Nasal cavity respiratory epithelium epithelial cell of viscerocranial mucosa (primary cell): ENCODE measurements around the gene ZNF692. TPM values are rescaled to one million over a fixed set of nuclear protein-coding genes. Genes with fewer than 3 reads are reported as not detected.

ENCODE experiments used
- total RNA-seq: library from RNA; depleted of rRNA; stranded (reverse); fragments of >200 nt; gene quantifications from 2 replicates; pipeline ENCODE4 v1.2.3, GENCODE V29; 2014

The ZNF692 gene
- 13.0 and 21.4 TPM in 2 replicates for total RNA-seq

GRCh38 chr1:248858891-248859889, at the start of gene ZNF692:
Gene ZNF692, minus strand, starts transcription at chr1:248859085. Its CDS starts 776 bp downstream, at chr1:248858309.

DNA sequence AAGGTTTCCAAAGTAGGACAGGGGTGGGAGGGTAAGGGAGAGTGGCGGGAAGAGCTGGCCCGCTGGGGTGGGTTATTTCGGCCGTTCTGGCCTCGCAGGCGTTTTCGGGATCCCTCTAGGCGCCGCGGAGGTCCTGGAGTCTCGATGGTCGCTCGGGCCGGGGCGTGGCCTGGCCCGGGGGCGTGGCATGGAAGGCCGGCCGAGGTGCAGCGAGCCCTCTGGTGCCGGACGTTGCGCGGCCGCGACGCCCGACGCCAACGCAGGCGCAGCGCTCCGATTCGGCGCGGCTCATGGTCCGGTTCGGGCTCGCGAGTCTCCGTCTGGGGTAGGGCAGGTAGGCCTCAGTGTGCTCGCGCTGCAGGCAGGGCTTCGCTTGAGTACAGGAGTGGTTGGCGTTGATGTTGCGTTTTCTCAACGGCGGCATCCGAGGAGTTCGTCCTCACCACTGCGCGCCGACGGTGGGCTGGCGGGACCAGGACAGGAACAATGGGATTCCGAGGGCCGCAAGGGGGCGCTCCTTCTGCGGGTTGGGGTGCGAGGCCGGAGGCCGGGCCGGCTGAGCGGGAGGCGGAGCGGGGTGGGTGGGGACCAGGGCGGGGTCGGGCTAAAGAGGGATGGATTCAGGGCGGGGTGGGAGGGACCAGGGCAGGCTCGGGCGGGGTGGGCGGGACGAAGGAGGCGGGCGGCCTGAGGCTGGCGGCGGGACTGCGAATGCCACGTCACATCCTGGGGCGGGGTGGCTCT, 47.3 kb upstream of the ZNF692 start, which contains the start of gene PGBD2:
TSS of gene PGBD2 (plus strand) at position 227 of the 744 bp plus-strand sequence. CDS start 7,628 bp downstream, outside the sequence.

GRCh38 chr1:248837781-248838356, 21.0 kb downstream of the ZNF692 start, which contains the start of gene ZNF672:
Gene ZNF672, plus strand, starts transcription at chr1:248838224. Its CDS starts 9,051 bp downstream, at chr1:248847275.

GRCh38 chr1:248825909-248826760, 32.8 kb downstream of the ZNF692 start, which contains the start of gene SH3BP5L:
Gene SH3BP5L, minus strand, starts transcription at chr1:248825915. Its CDS starts 980 bp downstream, at chr1:248824935.

Other genes with a start within 250 kb of the ZNF692 start
- not detected in 2 replicates for gene OR2T11, start 224.0 kb downstream of the ZNF692 start, total RNA-seq
- not detected in 2 replicates for gene OR2T35, start 213.8 kb downstream of the ZNF692 start, total RNA-seq
- not detected in 2 replicates for gene OR2T27, start 203.6 kb downstream of the ZNF692 start, total RNA-seq
- gene OR14I1, start 156.3 kb downstream of the ZNF692 start, total RNA-seq: not detected in 2 replicates
- gene LYPD8, start 103.3 kb downstream of the ZNF692 start, total RNA-seq: not detected in 2 replicates
- 20.2 and 27.3 TPM in 2 replicates for gene SH3BP5L, start 33.2 kb downstream of the ZNF692 start, total RNA-seq
- gene ZNF672, start 20.9 kb downstream of the ZNF692 start, total RNA-seq: 24.4 and 27.3 TPM in 2 replicates
- 10.3 and 11.1 TPM in 2 replicates for gene PGBD2, start 47.1 kb upstream of the ZNF692 start, total RNA-seq